ENCODE measurements around the gene ANKRD45.
"Not testable (repeated sequence)": the region's sequence is repeated elsewhere in the genome, so short reads cannot be mapped to it uniquely, and the experiment has no call there.

ANKRD45 gene

GRCh38 chr1:173639102-173639501 is 30.5 kb downstream of the ANKRD45 start:
- no peak for DNase-seq

GRCh38 chr1:173638043-173639021 is 31.3 kb downstream of the ANKRD45 start:
- no peak for DNase-seq

- not testable (repeated sequence) for DNase-seq
Observed at GRCh38 chr1:173637236-173638042, 32.2 kb downstream of the ANKRD45 start.

GRCh38 chr1:173635116-173635515 is 34.5 kb downstream of the ANKRD45 start, which contains the start of gene TEX50:
Gene TEX50 (plus strand): TSS chr1:173635338. CDS start chr1:173635522, 184 bp downstream.
- no peak for DNase-seq

GRCh38 chr1:173628888-173629287 is 40.8 kb downstream of the ANKRD45 start:
- no peak for DNase-seq

DNA sequence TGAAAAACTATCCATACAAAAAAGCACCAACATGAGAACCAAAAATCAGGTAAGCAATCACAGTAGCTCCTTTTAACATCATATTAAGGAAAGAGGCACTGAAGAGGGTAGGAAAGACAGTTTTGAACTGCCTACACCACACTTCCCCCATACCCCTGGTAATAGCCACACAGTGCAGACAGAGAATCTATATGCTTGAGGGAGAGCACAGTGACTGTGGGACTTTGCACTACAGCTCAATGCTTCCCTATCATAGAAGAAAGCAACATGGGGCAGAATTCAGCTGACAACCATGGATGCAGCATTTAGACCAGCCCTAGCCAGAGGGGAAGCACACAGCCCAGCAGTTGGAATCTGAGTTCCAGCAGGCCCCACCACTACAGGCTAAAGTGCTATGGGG is 42.4 kb downstream of the ANKRD45 start:
- no peak for DNase-seq

DNA sequence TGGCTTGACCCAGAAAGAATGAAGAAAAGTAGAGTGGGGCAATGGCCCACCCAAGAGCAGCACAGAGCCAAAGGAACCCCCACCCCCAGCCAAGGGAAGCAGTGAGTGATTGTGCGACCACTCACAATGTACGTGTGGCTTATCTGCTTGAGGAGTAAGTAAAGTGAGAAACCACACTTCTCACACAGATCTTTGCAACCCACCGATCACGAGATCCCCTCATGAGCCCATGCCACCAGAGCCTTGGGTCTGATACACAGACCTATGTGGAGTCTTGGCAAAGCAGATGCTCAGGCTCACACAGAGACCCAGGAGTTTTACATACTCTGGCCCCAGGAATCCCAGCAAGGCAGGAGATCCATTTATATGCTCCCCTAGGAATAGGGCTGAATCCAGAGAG is 52.8 kb downstream of the ANKRD45 start:
- no peak for DNase-seq

GRCh38 chr1:173613086-173613485 is 56.6 kb downstream of the ANKRD45 start:
- DNase-seq: not testable (repeated sequence)

GRCh38 chr1:173608503-173609216 is 61.0 kb downstream of the ANKRD45 start:
- DNase-seq: no peak

- DNase-seq: no peak
Observed at GRCh38 chr1:173603056-173603591, 66.5 kb downstream of the ANKRD45 start, which contains the start of gene SLC9C2. Gene SLC9C2 (minus strand): TSS chr1:173603072. CDS start chr1:173601776, 1,296 bp downstream.

- no peak for DNase-seq
Observed at GRCh38 chr1:173601588-173601987, 68.1 kb downstream of the ANKRD45 start.

GRCh38 chr1:173596097-173596825 is 73.4 kb downstream of the ANKRD45 start:
- no peak for DNase-seq

- DNase-seq: not testable (repeated sequence)
Observed at GRCh38 chr1:173591138-173591537, 78.5 kb downstream of the ANKRD45 start.

DNA sequence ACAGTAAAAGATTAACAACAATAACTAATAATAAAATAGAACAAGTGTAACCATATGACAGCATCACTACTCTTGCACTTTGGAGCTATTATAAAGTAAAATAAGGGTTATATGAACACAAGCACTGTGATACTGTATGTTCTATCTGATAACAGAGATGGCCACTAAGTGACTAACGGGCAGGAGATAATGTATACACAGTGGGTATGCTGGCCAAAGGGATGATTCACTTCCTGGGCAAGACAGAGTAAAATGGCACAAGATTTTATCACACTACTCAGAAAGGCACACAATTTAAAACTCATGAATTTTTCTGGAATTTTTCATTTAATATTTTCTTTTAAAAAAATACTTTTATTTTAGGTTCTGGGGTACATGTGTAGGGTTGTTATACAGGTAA is 79.1 kb downstream of the ANKRD45 start:
- DNase-seq: no peak

- no peak for DNase-seq
Observed at GRCh38 chr1:173581383-173582079, 88.1 kb downstream of the ANKRD45 start.

DNA sequence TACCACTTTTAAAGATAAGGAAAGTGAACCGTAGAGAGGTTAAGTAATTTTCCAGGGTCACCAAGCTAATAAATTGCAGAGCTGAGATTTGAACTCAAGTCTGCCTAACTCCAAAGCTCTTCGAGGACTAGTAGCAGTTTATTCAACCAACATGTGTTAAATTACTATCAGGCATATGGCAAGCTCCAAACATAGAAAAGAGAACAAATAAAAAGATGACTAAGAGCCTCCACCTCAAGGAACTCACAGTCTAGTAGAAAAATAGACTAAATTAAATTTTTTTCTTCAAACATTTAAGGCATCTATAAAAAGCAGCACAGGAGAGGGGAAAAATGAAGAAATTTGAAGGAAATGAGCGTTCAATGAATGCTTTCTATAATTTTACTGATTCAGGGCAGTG is 89.0 kb downstream of the ANKRD45 start:
- no peak for DNase-seq

GRCh38 chr1:173580071-173580470 is 89.6 kb downstream of the ANKRD45 start:
- no peak for DNase-seq

GRCh38 chr1:173573596-173573995 is 96.1 kb downstream of the ANKRD45 start:
- DNase-seq: no peak

- no peak for DNase-seq
Observed at GRCh38 chr1:173572201-173572873, 97.3 kb downstream of the ANKRD45 start.

GRCh38 chr1:173570370-173571007 is 99.2 kb downstream of the ANKRD45 start:
- DNase-seq: no peak
